ENCODE data around the gene TMEM178B.

- TF ChIP-seq CTCF (IDR thresholded peaks at IDR 0.05) (no peak), POLR2A (IDR thresholded peaks at IDR 0.05) (no peak)
Observed at GRCh38 chr7:141354251-141354650, 280.4 kb downstream of the TMEM178B start.

All from thyroid gland (tissue), 4 donors.